PC-3 (cell line): ENCODE data around the gene SERPINA12. TPM values are rescaled to one million over a fixed set of nuclear protein-coding genes. Genes with fewer than 3 reads are reported as not detected.

Experiments
- ATAC-seq: fragments of 200-7000 bp; cut with Tn5 transposase; 2 replicates; pipeline ENCODE4 v1.9.1; 2020; ENCODE audit warnings: mild to moderate bottlenecking, moderate library complexity
- BruUV-seq: library from RNA; stranded (reverse); fragments of 400-500 nt; replicated peaks from 2 replicates; lab custom pipeline; 2021; lab: Mats Ljungman, UMichigan
- CTCF ChIA-PET: fragments of 300-600 bp; sonication (Branson Sonifier 250); formaldehyde crosslinking; loops from one replicate; lab custom pipeline; 2022; ENCODE audit warnings: antibody characterized with exemption; lab: Charles Lee
- POLR2A ChIA-PET: fragments of 300-600 bp; sonication (Branson Sonifier 250); formaldehyde crosslinking; loops from one replicate; lab custom pipeline; 2022; ENCODE audit warnings: antibody characterized with exemption; ENCODE audit not compliant: unreplicated experiment; lab: Charles Lee
- DNase-seq: peaks from one replicate; pipeline ENCODE4 v3.0.0-alpha.2; 2015
- H2AFZ ChIP-seq: fragments of 300-600 bp; sonication (generic); 2 replicates; pipeline ENCODE4 v1.6.0; 2016; ENCODE audit warnings: antibody characterized with exemption, low read length
- H3F3A ChIP-seq: fragments of 300-600 bp; sonication (generic); one replicate; pipeline ENCODE4 v1.6.0; 2017; ENCODE audit warnings: antibody characterized with exemption, low read length, control low read depth, mild to moderate bottlenecking; ENCODE audit not compliant: unreplicated experiment
- H3K27ac ChIP-seq: fragments of 300-600 bp; sonication (generic); 2 replicates; pipeline ENCODE4 v1.5.1; 2016; ENCODE audit warnings: mild to moderate bottlenecking, low read length
- H3K27me3 ChIP-seq: fragments of 300-600 bp; sonication (generic); 2 replicates; pipeline ENCODE4 v1.6.1; 2016; ENCODE audit warnings: low read length, mixed read lengths
- H3K36me3 ChIP-seq: fragments of 300-600 bp; sonication (generic); 2 replicates; pipeline ENCODE4 v1.6.1; 2016; ENCODE audit warnings: low read depth, mixed run types, low read length, mixed read lengths
- H3K4me1 ChIP-seq: fragments of 300-600 bp; sonication (generic); 2 replicates; pipeline ENCODE4 v1.5.1; 2016; ENCODE audit warnings: low read length; ENCODE audit not compliant: insufficient read depth
- H3K4me2 ChIP-seq: fragments of 300-600 bp; sonication (generic); 2 replicates; pipeline ENCODE4 v1.6.0; 2016; ENCODE audit warnings: low read length
- H3K4me3 ChIP-seq: fragments of 300-600 bp; sonication (generic); 2 replicates; pipeline ENCODE4 v1.5.1; 2016; ENCODE audit warnings: mild to moderate bottlenecking, low read length, mixed read lengths
- H3K79me2 ChIP-seq: fragments of 300-600 bp; sonication (generic); 2 replicates; pipeline ENCODE4 v1.6.1; 2017; ENCODE audit warnings: low read length, mixed read lengths
- H3K9ac ChIP-seq: fragments of 300-600 bp; sonication (generic); 2 replicates; pipeline ENCODE4 v1.6.0; 2016; ENCODE audit warnings: mild to moderate bottlenecking, low read length
- H3K9me2 ChIP-seq: fragments of 300-600 bp; sonication (generic); replicated peaks from 2 replicates; pipeline ENCODE4 v1.6.1; 2016; ENCODE audit warnings: mixed run types, low read length, mixed read lengths
- H3K9me3 ChIP-seq: fragments of 300-600 bp; sonication (generic); 2 replicates; pipeline ENCODE4 v1.6.1; 2016; ENCODE audit warnings: low read length, mixed read lengths
- H4K20me1 ChIP-seq: fragments of 300-600 bp; sonication (generic); 2 replicates; pipeline ENCODE4 v1.6.1; 2016; ENCODE audit warnings: low read length, mixed read lengths
- CTCF ChIP-seq: fragments of 300-600 bp; sonication (generic); conservative IDR thresholded peaks from 2 replicates; pipeline ENCODE4 v1.5.1; 2017; ENCODE audit warnings: antibody characterized with exemption, low read depth, mild to moderate bottlenecking, low read length
- EZH2 ChIP-seq: fragments of 300-600 bp; sonication (generic); IDR thresholded peaks from one replicate; pipeline ENCODE4 v1.6.1; 2017; ENCODE audit warnings: antibody characterized with exemption, mild to moderate bottlenecking, low read length; ENCODE audit not compliant: unreplicated experiment
- EZH2phosphoT487 ChIP-seq: fragments of 300-600 bp; sonication (generic); IDR thresholded peaks from 2 replicates; pipeline ENCODE4 v1.6.1; 2018; ENCODE audit warnings: mild to moderate bottlenecking, antibody characterized with exemption, low read length, borderline replicate concordance
- intact Hi-C: fragments of 100-400 bp; cut with micrococcal nuclease; formaldehyde crosslinking; loops from 2 replicates; pipeline ENCODE4 v1.9.0; 2023
- total RNA-seq: library from RNA; depleted of rRNA; stranded (reverse); fragments of >200 nt; gene quantifications from 2 replicates; pipeline ENCODE4 v1.2.3, GENCODE V29; 2014

The SERPINA12 gene
- total RNA-seq, 1 experiment from 2014 or later: not detected

- Histone ChIP-seq H3K4me2 (no peak overlapping the region), H3K9me3 (no peaks in the 10 kb centered on the region), H3K9ac (no peak overlapping the region), H3K4me1 (no peaks in the 10 kb centered on the region), H3K27me3 (no peaks in the 10 kb centered on the region), H3K27ac (no peak overlapping the region), H3F3A (no peaks in the 10 kb centered on the region), H3K9me2 (no peaks in the 10 kb centered on the region), H4K20me1 (no peaks in the 10 kb centered on the region), H3K4me3 (no peak overlapping the region), H3K79me2 (no peaks in the 10 kb centered on the region), H2AFZ (no peak overlapping the region), H3K36me3 (no peaks in the 10 kb centered on the region)
- CTCF ChIA-PET: no interaction called here
- TF ChIP-seq EZH2 (no peak), EZH2phosphoT487 (no peak), CTCF (no peak)
- DNase-seq (no peak), ATAC-seq (no peak)
- intact Hi-C loops: no loop called here
- no TSS peak for BruUV-seq
- POLR2A ChIA-PET: no interaction called here
Measured at GRCh38 chr14:94548131-94548998, 39.1 kb upstream of the SERPINA12 start.

DNA sequence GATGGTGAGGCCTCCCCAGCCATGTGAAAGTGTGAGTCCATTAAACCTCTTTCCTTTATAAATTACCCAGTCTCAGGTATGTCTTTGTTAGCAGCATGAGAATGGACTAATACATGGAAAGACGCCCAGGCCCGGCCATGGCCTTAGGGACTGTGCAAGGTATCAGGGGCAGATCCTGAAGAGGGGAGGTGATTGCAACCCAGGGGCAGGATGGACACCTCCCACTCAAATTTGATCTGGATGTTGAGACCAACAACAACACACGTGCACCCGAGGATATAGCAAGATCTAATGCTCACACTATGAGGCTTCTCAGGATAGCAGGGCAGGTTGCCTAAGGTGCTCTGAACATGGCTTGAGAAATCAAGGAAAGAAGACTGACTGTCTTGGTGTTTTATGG, 38.5 kb upstream of the SERPINA12 start:
- no peak overlapping the region for H3K9ac ChIP-seq
- no peaks in the 10 kb centered on the region for H3F3A ChIP-seq
- no peak for DNase-seq
- no peaks in the 10 kb centered on the region for H3K27me3 ChIP-seq
- H2AFZ ChIP-seq: no peak overlapping the region
- no peaks in the 10 kb centered on the region for H3K4me1 ChIP-seq
- no peak overlapping the region for H3K27ac ChIP-seq
- no peaks in the 10 kb centered on the region for H3K36me3 ChIP-seq
- no peaks in the 10 kb centered on the region for H3K79me2 ChIP-seq
- POLR2A ChIA-PET: no interaction called here
- H3K4me3 ChIP-seq: no peak overlapping the region
- no TSS peak for BruUV-seq
- no peak for TF ChIP-seq EZH2phosphoT487
- no peak for TF ChIP-seq EZH2
- no peak for TF ChIP-seq CTCF
- intact Hi-C loops: no loop called here
- no peaks in the 10 kb centered on the region for H4K20me1 ChIP-seq
- no peak overlapping the region for H3K4me2 ChIP-seq
- ATAC-seq: no peak
- H3K9me3 ChIP-seq: no peaks in the 10 kb centered on the region
- H3K9me2 ChIP-seq: no peaks in the 10 kb centered on the region
- CTCF ChIA-PET: no interaction called here

- intact Hi-C loops: no loop called here
Measured at GRCh38 chr14:94547151-94547680, 37.9 kb upstream of the SERPINA12 start.

More at GRCh38 chr14:94547151-94547680, 37.9 kb upstream of the SERPINA12 start:
- BruUV-seq: no TSS peak
- ChIA-PET POLR2A (no interaction called here), CTCF (no interaction called here)
- H3K4me3 ChIP-seq: no peak overlapping the region
- H3K9me3 ChIP-seq: no peaks in the 10 kb centered on the region
- no peaks in the 10 kb centered on the region for H3K27me3 ChIP-seq
- no peaks in the 10 kb centered on the region for H3K4me1 ChIP-seq
- no peak overlapping the region for H3K9ac ChIP-seq
- TF ChIP-seq EZH2: no peak
- TF ChIP-seq EZH2phosphoT487: no peak
- TF ChIP-seq CTCF: no peak
- DNase-seq (no peak), ATAC-seq (no peak)
- no peaks in the 10 kb centered on the region for H3F3A ChIP-seq
- H3K36me3 ChIP-seq: no peaks in the 10 kb centered on the region
- no peaks in the 10 kb centered on the region for H4K20me1 ChIP-seq
- no peak overlapping the region for H3K27ac ChIP-seq
- no peaks in the 10 kb centered on the region for H3K79me2 ChIP-seq
- no peak overlapping the region for H3K4me2 ChIP-seq
- no peak overlapping the region for H2AFZ ChIP-seq
- H3K9me2 ChIP-seq: no peaks in the 10 kb centered on the region
